Activated CD4-positive, alpha-beta T cell treated with anti-CD3 and anti-CD28 coated beads for 24 hours (primary cell): ENCODE results near the gene NMNAT1.
"Not testable (repeated sequence)": the region's sequence is repeated elsewhere in the genome, so short reads cannot be mapped to it uniquely, and the experiment has no call there.

ENCODE experiments used
- DNase-seq, 2 donors: peaks; one replicate each; pipeline ENCODE4 v3.0.0-alpha.2; 2020; ENCODE audit warnings: low read depth in 2 of 2

Gene NMNAT1

GRCh38 chr1:10019561-10019960 lies 76.3 kb downstream of the NMNAT1 start:
- no peak for DNase-seq

DNA sequence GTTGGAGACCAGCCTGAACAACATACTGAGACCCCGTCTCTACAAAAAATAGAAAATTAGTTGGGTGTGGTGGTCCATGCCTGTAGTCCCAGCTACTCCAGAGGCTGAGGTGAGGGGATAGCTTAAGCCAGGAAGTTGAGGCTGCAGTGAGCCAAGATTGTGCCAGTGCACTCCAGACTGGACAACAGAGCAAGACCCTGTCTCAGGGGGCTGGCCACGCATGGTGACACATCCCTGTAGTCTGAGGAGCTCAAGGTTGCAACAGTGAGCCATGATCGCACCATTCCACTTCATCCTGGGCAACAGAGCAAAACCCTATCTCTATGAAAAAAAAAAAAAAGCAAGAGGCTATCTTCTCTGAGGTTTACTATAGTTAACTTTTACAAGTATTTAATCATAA lies 76.8 kb downstream of the NMNAT1 start:
- DNase-seq, result no peak

- DNase-seq, result not testable (repeated sequence)
Observed at GRCh38 chr1:10020678-10021077, 77.4 kb downstream of the NMNAT1 start.

GRCh38 chr1:10021992-10022391 lies 78.7 kb downstream of the NMNAT1 start:
- not testable (repeated sequence) for DNase-seq

DNA sequence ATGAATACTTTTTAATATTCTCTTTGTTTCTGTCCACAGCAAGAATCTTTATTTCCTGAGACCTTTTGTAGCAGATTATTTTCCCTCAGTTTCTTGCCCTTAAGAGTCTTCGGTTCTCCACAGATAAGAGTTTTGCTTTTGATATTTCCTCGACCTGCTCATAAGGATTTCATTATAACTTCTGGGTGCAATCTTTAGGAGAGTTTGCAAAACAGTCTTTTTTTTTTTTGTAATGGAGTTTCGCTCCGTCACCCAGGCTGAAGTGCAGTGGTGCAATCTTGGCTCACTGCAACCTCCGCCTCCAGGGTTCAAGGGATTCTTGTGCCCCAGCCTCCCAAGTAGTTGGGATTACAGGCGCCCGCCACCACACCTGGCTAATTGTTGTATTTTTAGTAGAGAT lies 79.4 kb downstream of the NMNAT1 start:
- no peak for DNase-seq

DNA sequence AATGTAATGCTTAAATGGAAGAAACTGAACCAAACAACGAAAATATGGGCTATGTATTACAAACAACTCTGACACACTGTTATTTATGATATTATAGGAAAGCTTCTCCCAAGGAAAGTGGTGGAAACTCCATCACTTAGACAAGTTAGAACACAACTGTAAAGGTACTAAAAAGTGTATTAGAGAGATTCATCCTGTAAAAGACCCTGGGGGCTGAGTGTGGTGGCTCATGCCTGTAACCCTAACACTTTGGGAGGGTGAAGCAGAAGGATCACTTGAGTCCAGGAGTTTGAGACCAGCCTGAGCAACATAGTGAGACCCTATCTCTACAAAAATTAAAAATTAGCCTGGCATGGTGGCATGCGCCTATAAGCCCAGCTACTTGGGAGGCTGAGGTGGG lies 82.1 kb downstream of the NMNAT1 start:
- DNase-seq, result no peak

DNA sequence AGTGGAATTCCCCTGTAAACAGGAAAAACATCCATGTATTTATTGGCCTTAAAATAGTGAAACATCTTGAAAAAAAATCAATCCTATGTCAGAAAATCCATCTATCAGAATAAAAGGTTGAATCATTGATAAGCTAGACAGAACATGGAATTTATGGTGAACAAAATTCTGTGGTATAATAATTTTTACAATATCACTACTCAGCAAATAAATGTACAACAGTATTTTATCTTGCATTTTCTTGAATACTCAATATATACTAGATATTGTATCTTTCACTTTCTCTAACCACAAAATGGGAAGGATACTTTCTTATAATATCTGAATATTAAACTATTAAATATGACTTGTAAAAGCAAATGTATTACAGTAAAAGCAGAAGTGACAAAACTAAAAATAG lies 83.8 kb downstream of the NMNAT1 start:
- no peak for DNase-seq

DNA sequence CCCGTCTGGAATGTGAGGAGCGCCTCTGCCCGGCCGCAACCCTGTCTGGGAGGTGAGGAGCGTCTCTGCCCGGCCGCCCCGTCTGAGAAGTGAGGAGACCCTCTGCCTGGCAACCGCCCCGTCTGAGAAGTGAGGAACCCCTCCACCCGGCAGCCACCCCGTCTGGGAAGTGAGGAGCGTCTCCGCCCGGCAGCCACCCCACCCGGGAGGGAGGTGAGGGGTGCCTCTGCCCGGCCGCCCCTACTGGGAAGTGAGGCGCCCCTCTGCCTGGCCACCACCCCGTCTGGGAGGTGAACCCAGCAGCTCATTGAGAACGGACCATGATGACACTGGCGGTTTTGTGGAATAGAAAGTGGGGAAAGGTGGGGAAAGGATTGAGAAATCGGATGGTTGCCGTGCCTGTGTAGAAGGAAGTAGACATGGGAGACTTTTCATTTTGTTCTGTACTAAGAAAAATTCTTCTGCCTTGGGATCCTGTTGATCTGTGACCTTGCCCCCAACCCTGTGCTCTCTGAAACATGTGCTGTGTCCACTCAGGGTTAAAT lies 85.8 kb downstream of the NMNAT1 start:
- not testable (repeated sequence) for DNase-seq

DNA sequence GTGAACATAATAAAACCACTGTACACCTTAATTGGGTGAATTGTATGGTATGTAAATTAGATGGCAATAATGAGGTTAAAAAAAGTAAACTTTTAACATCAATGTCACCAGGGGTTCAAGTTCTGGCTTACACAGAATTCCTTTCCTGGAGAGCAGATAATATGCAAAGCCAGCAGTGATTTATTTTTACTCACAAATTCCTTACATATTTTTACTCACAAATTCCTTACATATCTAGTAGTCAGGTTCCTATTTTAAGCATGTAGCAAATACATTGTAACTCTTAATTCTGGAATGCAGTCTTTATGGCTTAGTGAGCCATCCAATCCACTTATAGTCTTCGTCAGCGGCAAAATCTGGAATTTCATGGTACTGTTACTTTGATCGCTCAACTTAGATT lies 88.2 kb downstream of the NMNAT1 start:
- DNase-seq, result no peak

GRCh38 chr1:10032590-10033358 lies 89.5 kb downstream of the NMNAT1 start, which contains the start of gene UBE4B:
UBE4B (plus strand) TSS chr1:10032958; CDS start chr1:10033671, 713 bp downstream.
- peak; percentile 96 to 98 for DNase-seq

DNA sequence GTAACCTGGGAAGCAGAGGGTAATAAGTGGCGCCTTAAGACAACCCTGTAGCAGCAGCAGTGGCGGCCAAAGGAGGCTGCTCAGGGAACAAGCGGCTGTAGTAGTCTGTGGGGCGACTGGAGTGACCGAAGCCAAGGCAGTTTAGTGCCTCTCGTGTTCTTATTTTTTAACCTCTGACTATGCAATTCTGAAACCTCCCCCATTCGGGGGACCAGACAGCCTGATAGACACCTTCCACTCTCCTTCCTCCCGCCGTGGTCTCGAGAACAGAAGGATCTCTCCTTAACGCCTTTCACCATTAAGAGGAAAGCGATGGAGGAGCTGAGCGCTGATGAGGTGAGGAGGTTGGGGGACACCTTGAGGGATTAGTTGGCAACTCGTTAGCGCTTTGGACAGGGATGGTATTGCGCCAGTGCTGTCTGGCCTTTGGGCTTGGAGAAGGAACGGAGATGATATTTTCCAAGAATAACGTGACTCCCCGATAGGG lies 90.1 kb downstream of the NMNAT1 start:
- peak in 1 of 2 donors; percentile 5 for DNase-seq
